SU-DHL-6 (cell line): ENCODE data around the gene IFITM2.

Experiments used
- CTCF ChIP-seq: fragments of 200-600 bp; sonication (generic); IDR thresholded peaks from one replicate; pipeline ENCODE4 v1.5.1; 2017; ENCODE audit warnings: antibody characterized with exemption, mild to moderate bottlenecking, low read length, moderate library complexity; ENCODE audit not compliant: insufficient read depth, poor library complexity, severe bottlenecking
- EZH2phosphoT487 ChIP-seq: fragments of 200-600 bp; sonication (generic), shearing (Covaris generic); conservative IDR thresholded peaks from 2 replicates; pipeline ENCODE4 v1.6.1; 2018; ENCODE audit warnings: mild to moderate bottlenecking, antibody characterized with exemption, low read length, moderate library complexity, mixed read lengths

- TF ChIP-seq CTCF (no peak), EZH2phosphoT487 (no peak)
Observed at GRCh38 chr11:329886-330253, 22.3 kb downstream of the IFITM2 start.
